GM18526 (cell line): ENCODE measurements around the gene SP7.

Experiments
- POLR2A ChIP-seq: IDR thresholded peaks from 3 replicates; pipeline ENCODE4 v1.6.1; 2011; ENCODE audit not compliant: insufficient read length; ENCODE audit errors: extremely low read depth

The SP7 gene

DNA sequence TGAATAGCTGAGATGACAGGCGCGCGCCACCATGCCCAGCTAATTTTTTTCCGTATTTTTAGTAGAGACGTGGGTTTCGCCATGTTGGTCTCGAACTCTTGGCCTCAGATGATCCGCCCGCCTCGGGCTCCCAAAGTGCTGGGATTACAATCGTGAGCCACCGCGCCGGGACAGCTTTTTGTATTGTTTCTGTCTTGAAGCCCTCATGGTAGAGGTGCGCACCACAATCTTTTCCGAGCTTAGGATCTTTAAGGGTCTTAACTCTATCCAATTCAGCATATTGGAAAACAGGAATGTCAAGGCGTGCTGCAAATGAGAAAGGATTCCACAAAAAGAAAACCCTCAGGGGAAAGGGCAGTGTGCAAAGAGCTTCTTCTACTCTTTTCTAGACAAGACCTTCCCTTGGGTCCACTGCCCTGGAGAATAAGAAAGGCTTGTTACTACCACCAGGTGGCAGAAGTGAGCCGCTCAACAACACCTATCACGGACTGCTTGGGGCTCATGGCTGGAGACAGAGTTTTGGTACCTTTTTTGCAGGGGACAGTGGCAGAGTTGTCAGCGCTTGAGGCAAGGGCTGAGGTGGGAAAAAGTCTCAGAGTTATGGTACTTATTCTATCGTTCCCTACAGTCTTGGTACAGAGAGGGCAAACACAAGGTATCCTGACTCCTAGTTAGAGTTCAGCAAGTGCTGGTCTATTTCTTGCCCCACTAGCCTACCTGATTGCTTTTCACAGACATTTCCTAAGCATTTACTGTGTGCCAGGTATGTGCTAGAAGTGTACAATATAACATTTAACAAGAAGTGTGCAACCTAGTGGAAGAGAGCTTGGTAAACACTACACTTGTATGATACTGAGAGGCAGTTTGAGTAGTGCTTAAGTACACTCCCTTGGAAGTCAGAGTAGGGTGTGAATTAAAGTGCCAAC, 16.4 kb upstream of the SP7 start:
- no peak for TF ChIP-seq POLR2A

DNA sequence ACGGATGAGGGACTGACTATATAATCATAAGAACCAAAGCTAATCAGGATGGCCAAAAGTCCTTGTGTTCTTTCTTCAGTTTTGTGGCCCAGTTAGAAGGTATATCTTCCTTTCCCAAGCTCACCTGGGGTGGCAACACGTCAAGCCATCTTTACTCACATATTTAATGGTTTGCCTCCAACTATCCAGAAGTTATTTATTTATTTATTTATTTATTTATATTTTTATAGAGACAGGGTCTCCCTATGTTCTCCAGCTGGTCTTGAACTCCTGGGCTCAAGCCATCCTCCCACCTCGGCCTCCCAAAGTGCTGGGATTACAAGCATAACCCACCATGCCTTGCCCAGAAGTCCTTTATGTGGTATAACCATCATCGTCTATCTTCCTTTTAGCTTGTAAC, 11.8 kb upstream of the SP7 start:
- TF ChIP-seq POLR2A = no peak

DNA sequence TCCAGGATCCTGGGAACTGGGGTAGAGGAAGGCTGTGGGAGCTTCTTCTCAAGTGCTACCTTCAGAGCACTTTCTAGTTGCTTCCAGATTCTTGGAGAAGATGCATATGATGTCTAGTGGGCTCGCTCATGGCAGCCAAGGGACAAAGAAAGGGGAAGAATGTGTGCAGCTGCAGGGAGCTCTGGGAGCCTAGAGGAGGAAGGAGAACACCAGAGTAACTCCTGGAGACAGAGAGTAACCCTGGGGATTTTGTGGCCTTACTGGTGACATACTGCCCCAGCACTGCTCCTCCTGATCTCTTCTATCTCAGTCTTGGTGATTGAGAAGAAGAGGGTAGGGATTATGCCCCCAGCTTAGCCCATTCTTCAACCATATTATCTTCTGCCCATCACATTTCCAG, 10.3 kb upstream of the SP7 start:
- TF ChIP-seq POLR2A = no peak

DNA sequence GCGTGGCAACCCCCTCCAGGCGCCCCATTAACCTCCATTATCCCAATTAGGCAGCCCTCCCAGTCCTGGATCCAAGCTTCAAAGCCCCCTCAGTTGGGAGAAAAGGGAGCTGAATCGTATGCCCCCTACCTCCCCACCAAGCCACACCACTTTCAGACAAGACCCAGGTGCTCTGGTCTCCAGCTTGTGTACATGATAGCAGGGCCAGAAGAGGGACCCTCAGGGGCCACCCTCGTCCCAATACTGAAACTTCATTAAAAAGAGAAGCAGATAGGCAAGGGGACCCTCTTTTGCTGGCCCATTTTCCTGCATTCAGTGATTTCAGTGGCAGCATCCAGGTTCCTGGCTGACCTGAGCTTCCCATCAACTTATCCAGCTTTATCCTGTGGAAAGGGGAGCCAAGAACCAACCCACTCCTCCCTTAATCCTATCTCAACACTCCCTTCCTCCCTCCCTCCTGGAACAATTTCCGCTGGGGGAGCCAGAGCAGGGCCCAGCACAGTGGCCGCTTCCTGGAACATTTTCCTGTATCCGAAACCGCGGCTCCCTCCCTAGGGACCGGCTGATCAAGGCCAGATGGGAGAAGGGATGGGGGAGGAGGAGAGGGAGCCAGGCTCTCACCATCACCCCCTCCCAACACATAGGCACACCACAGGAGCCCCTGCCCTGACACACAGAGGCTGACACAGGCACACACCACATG, 9.5 kb upstream of the SP7 start:
- no peak for TF ChIP-seq POLR2A

DNA sequence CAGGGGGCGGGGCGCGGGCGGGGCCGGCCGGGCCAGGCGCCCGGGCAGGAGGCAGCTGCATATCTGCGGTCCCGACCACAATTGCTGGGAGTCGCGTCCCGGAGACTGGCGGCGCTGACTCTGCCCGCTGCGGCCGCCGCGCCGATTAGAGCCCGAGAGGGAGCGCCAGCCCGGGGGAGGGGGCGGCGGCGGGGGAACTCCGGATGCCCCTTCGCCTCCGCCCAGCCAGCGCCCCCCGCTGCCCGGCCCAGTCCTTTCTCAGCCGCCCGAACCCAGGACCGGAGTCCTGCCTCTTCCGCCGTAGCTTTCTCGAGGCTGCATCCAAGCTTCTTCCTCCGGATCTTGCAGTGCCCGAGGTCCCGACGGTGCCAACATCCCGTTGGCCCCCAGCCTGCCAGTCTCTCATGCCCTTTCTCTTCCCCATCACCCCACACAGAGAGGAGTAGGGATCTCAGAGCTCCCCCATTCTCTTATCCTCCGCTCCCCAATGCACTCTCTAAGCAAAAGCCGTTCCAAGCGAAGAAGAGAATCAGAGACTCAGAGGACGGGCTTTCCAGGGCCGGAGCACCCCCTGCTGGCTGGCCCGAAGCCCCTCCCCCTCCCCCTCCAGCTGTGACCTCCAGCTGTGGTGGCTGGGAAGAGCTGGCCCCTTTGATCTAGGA, 8.8 kb upstream of the SP7 start:
- peak; percentile 22 for TF ChIP-seq POLR2A

DNA sequence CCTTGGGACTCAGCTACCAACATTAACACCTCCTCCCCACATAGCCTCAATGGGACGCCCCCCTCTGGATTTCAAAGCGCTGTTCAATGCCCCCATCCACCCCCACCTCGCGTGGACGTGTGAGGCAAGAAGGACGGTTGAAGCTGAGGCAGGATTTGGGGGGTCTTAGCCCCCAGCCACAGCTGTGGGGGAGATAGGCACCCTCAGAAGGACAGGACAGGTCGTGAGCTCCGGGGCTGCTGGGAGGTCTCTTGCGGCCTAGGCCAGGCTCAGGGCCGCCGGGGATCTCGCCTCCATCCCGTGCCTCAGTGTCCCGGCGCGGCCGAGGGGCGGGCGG, 8.3 kb upstream of the SP7 start:
- TF ChIP-seq POLR2A = no peak

DNA sequence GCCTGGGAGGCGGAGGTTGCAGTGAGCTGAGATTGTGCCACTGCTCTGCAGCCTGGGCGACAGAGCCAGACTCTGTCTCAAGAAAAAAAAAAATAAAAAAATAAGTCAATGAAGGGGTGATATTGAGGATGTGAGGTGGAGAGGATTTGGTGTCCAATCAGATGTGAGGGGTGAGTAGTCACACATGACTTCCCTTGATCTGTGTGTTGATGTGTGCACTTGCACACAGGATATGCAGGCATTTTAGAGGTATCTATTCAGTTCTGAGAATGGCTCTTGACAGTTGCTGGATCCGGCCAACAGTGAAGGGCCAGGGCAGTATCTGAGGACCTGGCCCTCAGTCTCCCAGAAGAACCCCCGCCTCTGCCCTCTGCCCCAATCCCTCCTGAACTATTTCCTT, 7.8 kb upstream of the SP7 start:
- TF ChIP-seq POLR2A = no peak

DNA sequence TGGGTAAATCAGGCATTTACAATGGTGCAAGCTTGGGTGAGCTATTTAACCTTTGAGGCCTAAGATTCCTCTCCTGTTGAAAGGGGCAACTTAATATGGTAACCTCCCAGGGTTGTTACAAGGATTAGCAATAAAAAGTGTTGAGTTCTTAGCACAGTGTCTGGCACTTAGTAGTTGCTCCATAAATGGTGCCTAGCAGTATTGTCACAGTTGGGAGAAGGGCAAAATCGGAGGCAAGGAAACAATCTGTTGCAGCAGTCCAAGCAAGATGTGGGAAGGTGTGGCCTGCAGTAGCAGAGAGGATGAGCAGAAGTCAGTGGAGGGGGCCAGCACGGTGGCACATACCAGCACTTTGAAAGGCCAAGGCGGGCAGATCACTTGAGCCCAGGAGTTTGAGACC, 7.3 kb upstream of the SP7 start:
- TF ChIP-seq POLR2A = no peak

DNA sequence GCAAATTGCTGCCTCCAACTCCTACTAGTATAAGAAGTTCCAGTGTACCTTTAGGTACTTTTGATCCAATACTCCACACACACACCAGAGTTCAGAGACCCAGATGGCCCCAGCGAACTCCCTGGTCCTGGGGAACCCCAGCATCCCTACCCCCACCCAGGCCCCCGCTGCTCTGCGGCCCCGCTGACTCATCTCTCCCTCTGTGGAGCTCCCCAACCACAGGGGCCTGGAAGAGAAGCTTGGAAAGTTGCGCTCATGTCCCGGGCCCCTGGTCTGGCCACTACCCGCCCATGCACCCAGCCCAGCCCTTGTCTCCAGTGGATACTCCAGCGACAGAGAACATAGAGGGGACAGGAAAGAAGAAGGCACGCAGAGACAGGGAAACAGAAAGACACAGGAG, 4.2 kb upstream of the SP7 start:
- no peak for TF ChIP-seq POLR2A

DNA sequence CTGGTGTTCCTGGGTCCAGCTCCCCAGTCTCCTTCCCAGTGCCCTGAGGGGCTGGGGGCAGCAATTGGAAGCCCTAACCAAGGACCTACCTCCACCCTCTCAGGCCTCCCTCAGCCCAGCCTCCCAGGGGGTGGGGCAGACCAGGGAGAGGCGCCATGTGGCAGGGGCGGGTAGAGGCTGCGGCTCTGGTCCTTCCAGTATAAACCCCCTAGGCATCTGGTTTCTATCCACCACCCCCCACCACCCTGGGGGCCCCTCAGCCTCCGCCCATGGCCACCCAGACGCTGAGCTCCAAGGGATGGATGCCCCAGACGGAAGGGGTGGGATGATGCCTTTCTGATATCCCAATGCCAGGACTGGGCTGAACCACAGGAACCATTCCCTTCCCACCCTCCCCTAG, 2.8 kb upstream of the SP7 start:
- no peak for TF ChIP-seq POLR2A

DNA sequence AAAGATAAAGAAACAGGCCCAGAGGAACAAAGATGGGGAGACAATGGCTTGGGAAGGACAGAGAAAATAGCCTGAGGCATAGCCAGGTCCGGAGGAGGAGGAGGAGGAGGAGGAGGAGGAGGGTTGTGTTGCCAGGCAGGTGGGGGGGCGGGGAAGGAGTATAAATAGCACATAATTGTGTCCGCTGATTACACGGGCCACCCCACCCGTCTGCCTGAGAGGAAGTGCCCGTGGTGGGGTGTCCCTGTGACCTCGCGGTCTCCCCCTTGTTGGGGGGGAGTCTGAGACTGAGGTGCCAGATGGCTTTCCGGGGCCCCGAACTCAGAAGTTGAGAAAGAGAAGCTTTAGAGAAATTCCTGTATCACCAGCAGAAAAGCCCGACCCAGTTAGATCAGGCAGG, 1.9 kb upstream of the SP7 start:
- no peak for TF ChIP-seq POLR2A

DNA sequence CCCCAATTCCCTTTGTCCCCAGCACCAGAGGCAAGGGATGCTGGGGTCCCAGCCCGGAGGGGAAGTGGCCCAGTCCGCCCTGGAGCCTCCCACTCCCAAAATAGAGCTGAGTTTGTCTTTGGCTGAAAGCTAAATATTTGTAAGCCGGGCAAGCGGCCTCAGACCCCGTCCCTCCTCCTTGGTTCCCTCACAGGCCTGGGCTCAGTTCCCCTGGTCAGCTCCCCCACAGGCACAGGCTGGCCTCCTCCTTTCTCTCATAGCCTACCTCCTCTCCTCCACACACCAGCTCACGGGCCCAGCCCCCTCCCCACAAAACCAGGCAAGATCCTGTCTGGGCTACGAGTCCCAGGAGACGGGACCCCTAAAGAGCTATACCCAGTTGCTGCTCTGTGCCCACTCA, 1.3 kb downstream of the SP7 start:
- TF ChIP-seq POLR2A = no peak

DNA sequence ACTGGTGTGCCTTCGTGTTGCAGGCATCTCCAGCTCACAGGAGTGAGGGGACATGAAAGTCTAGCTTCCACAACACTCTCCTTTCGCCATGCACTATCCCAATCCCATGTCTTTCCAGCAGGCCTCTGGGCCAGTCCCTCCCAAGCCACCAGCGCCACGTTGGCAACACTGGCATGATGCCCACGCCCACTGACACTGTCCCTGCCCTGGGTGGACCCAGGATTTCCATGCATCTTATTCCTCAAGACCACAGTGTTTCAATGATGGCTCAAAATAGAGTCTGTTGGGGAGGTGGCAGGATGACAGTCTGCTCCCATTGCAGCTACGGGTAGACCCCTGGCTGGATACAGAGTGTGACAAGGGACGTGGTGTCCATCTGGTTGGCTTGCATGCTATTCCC, 2.3 kb downstream of the SP7 start:
- TF ChIP-seq POLR2A = no peak

DNA sequence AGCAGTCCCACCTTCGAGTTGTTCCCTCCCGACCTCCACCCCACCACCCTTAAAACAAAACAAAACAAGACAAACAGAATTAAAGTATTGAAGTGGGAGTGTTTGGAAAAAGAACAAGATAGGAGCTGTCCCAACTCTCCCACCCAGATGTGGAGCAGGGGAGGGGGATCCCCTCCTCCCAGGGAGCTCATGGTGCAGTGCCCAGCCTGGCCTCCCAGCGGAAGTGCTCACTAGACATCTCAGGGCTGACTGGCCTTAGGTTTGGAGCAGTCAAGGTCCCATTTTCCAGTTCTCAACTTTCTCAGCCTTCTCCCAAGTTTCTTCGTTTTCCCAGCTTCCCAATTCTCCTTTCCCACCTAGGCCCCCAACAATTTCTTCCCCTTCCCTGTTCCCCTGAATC, 2.9 kb downstream of the SP7 start:
- no peak for TF ChIP-seq POLR2A

DNA sequence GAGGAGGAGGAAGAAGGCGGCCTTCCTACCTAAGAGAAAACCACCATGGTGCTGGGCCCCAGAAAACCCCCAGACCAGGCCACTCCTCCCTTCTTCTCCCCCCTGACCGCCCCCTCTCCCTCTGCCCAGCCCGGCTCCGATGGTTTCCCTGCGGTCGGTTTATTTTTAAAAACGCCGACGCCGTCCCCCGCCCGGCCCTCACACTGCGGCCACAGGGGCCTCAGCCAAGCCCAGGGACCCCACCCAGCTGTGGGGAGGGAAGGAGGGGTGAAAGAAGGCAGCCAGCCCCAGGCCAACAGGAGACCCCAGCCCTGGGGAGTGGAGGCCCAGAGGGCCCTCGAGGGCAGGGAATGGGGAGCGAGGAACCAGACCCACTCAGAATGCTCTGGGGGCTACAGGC, 3.4 kb downstream of the SP7 start:
- no peak for TF ChIP-seq POLR2A

DNA sequence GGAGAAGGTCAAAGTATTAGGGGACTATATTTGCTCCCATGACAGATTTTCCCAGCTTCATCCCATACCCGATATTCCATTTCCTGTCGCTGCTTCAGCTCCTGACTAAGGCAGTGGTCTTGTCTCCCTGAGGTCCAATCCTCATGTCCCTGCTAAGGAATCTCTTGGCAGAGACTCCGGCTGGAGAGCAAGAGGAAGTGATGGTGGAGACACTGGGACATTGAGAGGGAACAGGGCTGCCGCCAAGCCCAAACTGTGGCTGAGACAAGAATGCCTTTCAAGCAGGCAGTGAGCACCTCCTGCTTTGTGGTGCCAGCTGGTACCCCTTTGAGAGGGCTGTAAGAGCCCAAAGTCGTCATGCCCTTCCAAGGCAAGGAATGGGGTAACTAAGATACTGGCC, 5.5 kb downstream of the SP7 start:
- TF ChIP-seq POLR2A = no peak
